ENCODE results near the gene GOLGB1. TPM values are rescaled to one million over a fixed set of nuclear protein-coding genes. Genes with fewer than 3 reads are reported as not detected.
A peak's percentile ranks its signal among the peaks of the same experiment; 100 is the strongest.
"Not testable (repeated sequence)": the region's sequence is repeated elsewhere in the genome, so short reads cannot be mapped to it uniquely, and the experiment has no call there.

GOLGB1 gene
- total and polyA plus RNA-seq, 10 of the 15 experiments (the other 5 are each of a cell fraction or from before 2014, with no cell fraction given): 7.4 to 34.5 (median 21.8) TPM

DNA sequence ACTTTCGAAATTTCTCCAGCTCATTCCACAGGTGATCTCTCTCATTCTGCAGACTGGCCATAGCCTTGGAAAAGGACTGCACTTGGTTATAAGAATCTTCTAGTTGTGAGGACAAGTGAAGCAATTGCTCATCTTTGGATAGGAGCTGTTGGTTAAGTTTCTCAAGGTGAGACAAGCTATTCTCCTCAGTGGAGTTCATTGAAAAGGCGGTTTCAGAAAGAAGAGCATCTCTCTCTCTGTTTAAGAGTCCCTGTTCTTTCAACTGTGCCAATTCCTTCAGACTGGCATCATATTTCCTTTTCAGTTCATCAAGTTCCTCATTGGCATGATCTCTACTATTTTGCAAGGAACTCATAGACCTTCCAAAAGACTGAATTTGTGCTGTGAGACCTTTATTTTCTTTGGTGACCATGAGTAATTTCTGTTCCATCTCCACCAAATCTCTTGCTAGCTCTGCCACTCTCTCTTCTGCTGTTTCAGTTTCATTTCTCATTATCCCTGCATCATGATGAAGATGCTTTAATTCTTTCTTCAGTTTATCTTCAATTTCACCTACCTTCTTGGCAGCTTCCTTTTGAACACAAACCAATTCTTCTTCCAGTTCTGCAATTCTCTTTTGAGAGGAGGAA, 58.6 kb downstream of the GOLGB1 start (continued):
- TF ChIP-seq ATF2 (IDR thresholded peaks at IDR 0.05; ENCODE audit: low read length): 0 out of 2 replicates have a peak, but pooled peaks have one; percentile 24
- 0 out of 2 replicates have a peak, but pooled peaks have one; percentile 20 for TF ChIP-seq PKNOX1 (IDR thresholded peaks at IDR 0.05)
- TF ChIP-seq SPI1 (IDR thresholded peaks at IDR 0.05; ENCODE audit: borderline replicate concordance, insufficient read depth, low read depth, low read length): peak; percentile 34; the same call in 1 of the 2 replicates

GRCh38 chr3:121688747-121689146, 60.8 kb downstream of the GOLGB1 start:
- in situ Hi-C loops (cut with MboI): not testable (repeated sequence)

More at GRCh38 chr3:121688747-121689146, 60.8 kb downstream of the GOLGB1 start:
- H3K9ac ChIP-seq (ENCODE audit: control insufficient read depth, insufficient read depth, low read length); H3K4me3 ChIP-seq; BruUV-seq (replicated peaks); intact Hi-C loops (cut with micrococcal nuclease; ENCODE audit: unreplicated experiment); DNase-seq (ENCODE audit: low read depth, low spot score); H4K20me1 ChIP-seq (ENCODE audit: control insufficient read depth, insufficient read depth); H3K4me2 ChIP-seq (ENCODE audit: control insufficient read depth, insufficient read depth); H3K9me3 ChIP-seq (replicated peaks; ENCODE audit: control insufficient read depth, insufficient read depth, low read length); H3K79me2 ChIP-seq (ENCODE audit: control insufficient read depth, insufficient read depth, low read length); H3K27ac ChIP-seq (ENCODE audit: control insufficient read depth, insufficient read depth); ATAC-seq; CTCF ChIA-PET; H3K27me3 ChIP-seq (replicated peaks in 1 of 2; ENCODE audit: control insufficient read depth in 2 of 2, insufficient read depth in 2 of 2, low read length in 1 of 2); RAD21 ChIA-PET (ENCODE audit: unreplicated experiment); SMC1A ChIA-PET (ENCODE audit: uncharacterized antibody, unreplicated experiment); FAIRE-seq; H2AFZ ChIP-seq (ENCODE audit: control insufficient read depth, low read depth, low read length); POLR2A ChIA-PET; H3K36me3 ChIP-seq (ENCODE audit: control insufficient read depth in 2 of 2, insufficient read depth in 2 of 2, low read length in 1 of 2): not testable (repeated sequence)
- 100% methylated on average over 5 of the region's 31 CpGs for WGBS (ENCODE audit: insufficient coverage, insufficient replicate concordance, low lambda C conversion rate, missing lambda C conversion rate)
- H3K4me1 ChIP-seq (ENCODE audit: control insufficient read depth, insufficient read depth, low read length): peaks cover 14% of the 10 kb centered on the region

All from GM12878 (cell line).